ENCODE measurements around the gene CFAP141.

GRCh38 chr1:154208677-154209388, 2.7 kb upstream of the CFAP141 start:
- TF ChIP-seq, protein P1, sequence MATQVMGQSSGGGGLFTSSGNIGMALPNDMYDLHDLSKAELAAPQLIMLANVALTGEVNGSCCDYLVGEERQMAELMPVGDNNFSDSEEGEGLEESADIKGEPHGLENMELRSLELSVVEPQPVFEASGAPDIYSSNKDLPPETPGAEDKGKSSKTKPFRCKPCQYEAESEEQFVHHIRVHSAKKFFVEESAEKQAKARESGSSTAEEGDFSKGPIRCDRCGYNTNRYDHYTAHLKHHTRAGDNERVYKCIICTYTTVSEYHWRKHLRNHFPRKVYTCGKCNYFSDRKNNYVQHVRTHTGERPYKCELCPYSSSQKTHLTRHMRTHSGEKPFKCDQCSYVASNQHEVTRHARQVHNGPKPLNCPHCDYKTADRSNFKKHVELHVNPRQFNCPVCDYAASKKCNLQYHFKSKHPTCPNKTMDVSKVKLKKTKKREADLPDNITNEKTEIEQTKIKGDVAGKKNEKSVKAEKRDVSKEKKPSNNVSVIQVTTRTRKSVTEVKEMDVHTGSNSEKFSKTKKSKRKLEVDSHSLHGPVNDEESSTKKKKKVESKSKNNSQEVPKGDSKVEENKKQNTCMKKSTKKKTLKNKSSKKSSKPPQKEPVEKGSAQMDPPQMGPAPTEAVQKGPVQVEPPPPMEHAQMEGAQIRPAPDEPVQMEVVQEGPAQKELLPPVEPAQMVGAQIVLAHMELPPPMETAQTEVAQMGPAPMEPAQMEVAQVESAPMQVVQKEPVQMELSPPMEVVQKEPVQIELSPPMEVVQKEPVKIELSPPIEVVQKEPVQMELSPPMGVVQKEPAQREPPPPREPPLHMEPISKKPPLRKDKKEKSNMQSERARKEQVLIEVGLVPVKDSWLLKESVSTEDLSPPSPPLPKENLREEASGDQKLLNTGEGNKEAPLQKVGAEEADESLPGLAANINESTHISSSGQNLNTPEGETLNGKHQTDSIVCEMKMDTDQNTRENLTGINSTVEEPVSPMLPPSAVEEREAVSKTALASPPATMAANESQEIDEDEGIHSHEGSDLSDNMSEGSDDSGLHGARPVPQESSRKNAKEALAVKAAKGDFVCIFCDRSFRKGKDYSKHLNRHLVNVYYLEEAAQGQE (IDR thresholded peaks at IDR 0.05; ENCODE audit: insufficient read depth in 1 of 2, low read depth in 2 of 2, low read length in 2 of 2), result no peak
- TF ChIP-seq POLR2AphosphoS5 (IDR thresholded peaks at IDR 0.05; ENCODE audit: low read depth, low read length) (no peak), TAF1 (IDR thresholded peaks at IDR 0.05; ENCODE audit: borderline replicate concordance, insufficient read depth, low read length) (no peak), SIN3A (IDR thresholded peaks at IDR 0.05; ENCODE audit: borderline replicate concordance, insufficient read depth, low read length) (no peak), FOXP2 (optimal IDR thresholded peaks at IDR 0.05; ENCODE audit: borderline replicate concordance, extremely low read depth, extremely low read length, insufficient read depth) (no peak)

Data from PFSK-1 (cell line).